Loucy (cell line): ENCODE data around the gene AP2A1.

Experiments used
- H2AFZ ChIP-seq: fragments of 200-600 bp; sonication (generic); 2 replicates; pipeline ENCODE4 v1.6.0; 2016; ENCODE audit warnings: antibody characterized with exemption, mild to moderate bottlenecking, low read length, moderate library complexity
- H3F3A ChIP-seq: fragments of 200-600 bp; 2 replicates; pipeline ENCODE4 v1.6.0; 2016; ENCODE audit warnings: antibody characterized with exemption, low read depth, mild to moderate bottlenecking
- H3K27me3 ChIP-seq: fragments of 200-600 bp; sonication (generic); 2 replicates; pipeline ENCODE4 v1.6.1; 2014; ENCODE audit warnings: low read length, mild to moderate bottlenecking; ENCODE audit not compliant: insufficient read depth, poor library complexity, severe bottlenecking
- H3K36me3 ChIP-seq: fragments of 200-600 bp; sonication (generic); 2 replicates; pipeline ENCODE4 v1.6.1; 2016; ENCODE audit warnings: low read length; ENCODE audit not compliant: insufficient read depth
- H3K4me1 ChIP-seq: fragments of 200-600 bp; sonication (generic); 2 replicates; pipeline ENCODE4 v1.5.1; 2014; ENCODE audit warnings: low read length, mild to moderate bottlenecking; ENCODE audit not compliant: insufficient read depth, poor library complexity, severe bottlenecking
- H3K4me2 ChIP-seq: fragments of 200-600 bp; sonication (generic); 2 replicates; pipeline ENCODE4 v1.6.0; 2014; ENCODE audit warnings: antibody characterized with exemption, low read length, low read depth, mild to moderate bottlenecking; ENCODE audit not compliant: poor library complexity, severe bottlenecking
- H3K4me3 ChIP-seq: fragments of 200-600 bp; sonication (generic); 2 replicates; pipeline ENCODE4 v1.5.1; 2014; ENCODE audit warnings: low read length, mild to moderate bottlenecking, mixed read lengths; ENCODE audit not compliant: poor library complexity, severe bottlenecking
- H3K79me2 ChIP-seq: fragments of 200-600 bp; sonication (generic); 2 replicates; pipeline ENCODE4 v1.6.1; 2014; ENCODE audit warnings: low read length; ENCODE audit not compliant: insufficient read depth
- H3K9ac ChIP-seq: fragments of 200-600 bp; sonication (generic); 2 replicates; pipeline ENCODE4 v1.6.0; 2014; ENCODE audit warnings: mild to moderate bottlenecking, low read depth, low read length, moderate library complexity; ENCODE audit not compliant: poor library complexity, severe bottlenecking
- H3K9me2 ChIP-seq: fragments of 200-600 bp; sonication (generic); replicated peaks from 2 replicates; pipeline ENCODE4 v1.6.1; 2016; ENCODE audit warnings: low read depth, low read length, mixed read lengths
- H3K9me3 ChIP-seq: fragments of 200-600 bp; sonication (generic); 2 replicates; pipeline ENCODE4 v1.6.1; 2014; ENCODE audit warnings: mild to moderate bottlenecking, antibody characterized with exemption, low read length, low read depth; ENCODE audit not compliant: insufficient read depth
- H4K20me1 ChIP-seq: fragments of 200-600 bp; sonication (generic); 2 replicates; pipeline ENCODE4 v1.6.0; 2014; ENCODE audit warnings: antibody characterized with exemption, low read length, mild to moderate bottlenecking; ENCODE audit not compliant: insufficient read depth, poor library complexity, severe bottlenecking
- CTCF ChIP-seq: fragments of 200-600 bp; sonication (generic); conservative IDR thresholded peaks from 2 replicates; pipeline ENCODE4 v1.5.1; 2014; ENCODE audit warnings: mild to moderate bottlenecking, antibody characterized with exemption, low read length
- EZH2phosphoT487 ChIP-seq: fragments of 200-600 bp; IDR thresholded peaks from 2 replicates; pipeline ENCODE4 v1.6.1; 2018; ENCODE audit warnings: antibody characterized with exemption, mild to moderate bottlenecking, moderate library complexity, borderline replicate concordance

AP2A1 gene

DNA sequence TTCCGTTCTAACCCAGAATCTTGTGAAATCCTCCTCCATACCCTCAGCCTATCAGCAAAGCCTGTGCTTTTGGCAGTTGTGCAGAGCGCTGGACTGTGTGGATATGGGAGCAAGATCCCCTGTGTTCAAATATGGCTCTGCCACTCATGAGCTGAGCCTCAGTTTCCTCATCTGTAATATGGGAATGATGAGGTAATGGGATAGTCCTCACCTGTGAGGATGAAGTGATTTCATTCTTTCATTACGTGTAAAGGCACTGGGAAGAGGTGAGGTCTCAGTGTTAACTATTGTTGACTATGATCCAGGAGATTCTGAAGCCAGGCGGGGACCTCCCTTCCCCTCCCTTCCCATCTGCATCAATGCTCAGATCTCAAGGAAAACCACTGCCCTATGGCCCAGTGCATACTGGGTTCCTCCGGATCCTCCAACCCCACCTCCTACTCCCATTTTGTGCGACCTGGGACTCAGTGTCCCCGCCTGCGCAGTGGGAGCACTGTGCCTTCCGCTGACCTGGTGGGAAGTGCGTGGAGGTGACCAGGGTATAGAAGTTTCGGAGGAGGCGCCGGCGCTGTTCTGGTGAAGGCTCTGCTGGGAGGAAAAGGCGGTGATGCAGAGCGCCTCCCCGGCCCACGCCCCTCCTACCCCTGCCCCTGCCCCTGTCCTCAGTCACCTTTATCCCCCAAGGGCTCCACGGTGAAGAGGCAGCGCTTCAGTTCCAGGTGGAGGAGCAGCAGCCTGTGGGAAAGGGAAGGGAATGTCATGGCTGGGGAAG lies 41.3 kb downstream of the AP2A1 start:
- H3K4me3 ChIP-seq: no peak overlapping the region

GRCh38 chr19:49808711-49809159 lies 41.9 kb downstream of the AP2A1 start:
- Histone ChIP-seq H2AFZ (no peak overlapping the region), H3K4me3 (no peak overlapping the region), H3K27me3 (no peaks in the 10 kb centered on the region), H4K20me1 (no peaks in the 10 kb centered on the region), H3K9ac (no peak overlapping the region), H3K4me1 (peaks cover 9% of the 10 kb centered on the region), H3K79me2 (no peaks in the 10 kb centered on the region), H3K4me2 (no peak overlapping the region), H3K9me2 (no peaks in the 10 kb centered on the region), H3F3A (no peaks in the 10 kb centered on the region), H3K9me3 (no peaks in the 10 kb centered on the region), H3K36me3 (peaks cover 9% of the 10 kb centered on the region; the same call in 1 of the 2 replicates)
- no peak for TF ChIP-seq CTCF
- TF ChIP-seq EZH2phosphoT487: no peak

More for the DNA sequence above, 41.3 kb downstream of the AP2A1 start:
- Histone ChIP-seq H3K79me2 (no peaks in the 10 kb centered on the region), H3K9me2 (no peaks in the 10 kb centered on the region), H3K4me2 (no peak overlapping the region), H2AFZ (no peak overlapping the region), H3K9me3 (no peaks in the 10 kb centered on the region), H3K9ac (no peak overlapping the region), H3K4me1 (peaks cover 9% of the 10 kb centered on the region), H3F3A (no peaks in the 10 kb centered on the region), H4K20me1 (no peaks in the 10 kb centered on the region), H3K27me3 (no peaks in the 10 kb centered on the region), H3K36me3 (peaks cover 16% of the 10 kb centered on the region; the same call in 1 of the 2 replicates)
- TF ChIP-seq EZH2phosphoT487: no peak

DNA sequence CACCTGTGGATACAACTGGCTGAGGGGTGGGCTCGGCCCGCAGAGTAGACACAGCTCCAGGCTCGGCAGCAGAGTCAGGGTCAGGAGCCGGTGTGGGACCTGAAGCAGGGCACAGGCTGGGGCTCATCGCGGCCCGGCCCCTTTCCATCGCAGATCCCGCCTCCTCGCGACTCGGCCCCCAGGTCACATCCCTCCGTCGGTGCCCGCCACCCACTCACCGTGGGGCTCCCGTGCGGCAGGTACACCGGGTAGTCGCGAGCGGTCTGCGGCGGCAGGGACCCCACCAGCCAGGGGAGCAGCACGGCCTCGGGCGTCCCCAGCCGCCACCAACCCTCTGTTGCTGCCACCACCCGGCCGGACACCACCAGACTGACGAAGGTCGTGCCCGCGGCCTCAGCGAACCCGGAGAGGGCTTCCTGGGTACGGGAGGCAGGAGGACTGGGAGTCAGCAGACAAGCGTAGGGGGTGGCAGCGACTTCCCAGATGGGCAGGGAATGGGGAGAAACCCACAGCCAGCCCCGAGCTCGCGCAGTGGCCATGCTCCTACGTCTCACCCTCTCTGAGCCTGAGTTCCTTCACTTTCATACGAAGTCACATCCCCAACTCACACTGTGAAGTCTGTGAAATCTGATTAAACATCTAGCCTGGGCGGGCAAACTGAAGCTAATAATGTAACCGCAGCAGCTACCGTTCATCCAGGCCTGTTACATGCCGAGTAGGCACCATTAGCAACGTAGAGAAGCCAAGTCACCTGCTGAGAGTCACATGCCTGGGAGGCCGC lies 42.5 kb downstream of the AP2A1 start:
- H3F3A ChIP-seq: no peaks in the 10 kb centered on the region
- H3K27me3 ChIP-seq: no peaks in the 10 kb centered on the region
- H3K4me3 ChIP-seq: no peak overlapping the region
- H3K4me2 ChIP-seq: no peak overlapping the region
- H3K9me2 ChIP-seq: no peaks in the 10 kb centered on the region
- peaks cover 6% of the 10 kb centered on the region; the same call in 1 of the 2 replicates for H3K36me3 ChIP-seq
- H3K4me1 ChIP-seq: peaks cover 9% of the 10 kb centered on the region
- H3K9ac ChIP-seq: no peak overlapping the region
- no peaks in the 10 kb centered on the region for H4K20me1 ChIP-seq
- TF ChIP-seq CTCF (no peak), EZH2phosphoT487 (no peak)
- no peaks in the 10 kb centered on the region for H3K9me3 ChIP-seq
- H2AFZ ChIP-seq: no peak overlapping the region
- H3K79me2 ChIP-seq: no peaks in the 10 kb centered on the region
